H9 (cell line): ENCODE data around the gene PCDH17. TPM values are rescaled to one million over a fixed set of nuclear protein-coding genes. Genes with fewer than 3 reads are reported as not detected.

Experiments used
- DNase-seq: peaks from one replicate; pipeline ENCODE4 v3.0.0-alpha.2; 2017
- H2AFZ ChIP-seq: one replicate; pipeline ENCODE4 v1.6.1; 2013; ENCODE audit warnings: mild to moderate bottlenecking, low read length, control low read depth, moderate library complexity
- H2AK5ac ChIP-seq: 2 replicates; pipeline ENCODE4 v1.6.1; 2013; ENCODE audit warnings: low read length, control low read depth, mixed read lengths; ENCODE audit not compliant: insufficient read length
- H2BK120ac ChIP-seq: one replicate; pipeline ENCODE4 v1.6.1; 2013; ENCODE audit warnings: low read depth, mild to moderate bottlenecking, low read length, control low read depth, inconsistent platforms; ENCODE audit not compliant: poor library complexity, severe bottlenecking
- H2BK12ac ChIP-seq: 2 replicates; pipeline ENCODE4 v1.6.1; 2013; ENCODE audit warnings: low read length, control low read depth, mixed read lengths, low read depth; ENCODE audit not compliant: insufficient read length
- H2BK15ac ChIP-seq: 2 replicates; pipeline ENCODE4 v1.6.1; 2013; ENCODE audit warnings: low read depth, low read length, control low read depth
- H2BK20ac ChIP-seq: one replicate; pipeline ENCODE4 v1.6.1; 2013; ENCODE audit warnings: low read depth, mild to moderate bottlenecking, low read length, control low read depth, inconsistent platforms; ENCODE audit not compliant: poor library complexity, severe bottlenecking
- H2BK5ac ChIP-seq: 2 replicates; pipeline ENCODE4 v1.6.1; 2013; ENCODE audit warnings: low read length, control low read depth, mixed read lengths; ENCODE audit not compliant: insufficient read length
- H3K14ac ChIP-seq: 2 replicates; pipeline ENCODE4 v1.6.1; 2013; ENCODE audit warnings: low read length, control low read depth; ENCODE audit not compliant: insufficient read depth
- H3K18ac ChIP-seq: 2 replicates; pipeline ENCODE4 v1.6.1; 2013; ENCODE audit warnings: low read depth, mild to moderate bottlenecking, mixed read lengths, low read length, control low read depth; ENCODE audit not compliant: insufficient read length
- H3K23ac ChIP-seq: 2 replicates; pipeline ENCODE4 v1.6.1; 2013; ENCODE audit warnings: low read length, control low read depth, mixed read lengths, low read depth; ENCODE audit not compliant: insufficient read length
- H3K23me2 ChIP-seq: 2 replicates; pipeline ENCODE4 v1.6.1; 2013; ENCODE audit warnings: low read depth, mild to moderate bottlenecking, mixed read lengths, low read length, control low read depth; ENCODE audit not compliant: insufficient read length, poor library complexity, severe bottlenecking
- H3K27ac ChIP-seq: 2 replicates; pipeline ENCODE4 v1.5.1; 2013; ENCODE audit warnings: low read length, control low read depth, mixed read lengths, low read depth; ENCODE audit not compliant: insufficient read length
- H3K27me3 ChIP-seq: 2 replicates; pipeline ENCODE4 v1.6.1; 2013; ENCODE audit warnings: low read length, control low read depth, inconsistent platforms; ENCODE audit not compliant: insufficient read depth
- H3K4ac ChIP-seq: 2 replicates; pipeline ENCODE4 v1.6.1; 2013; ENCODE audit warnings: low read depth, mild to moderate bottlenecking, control low read depth, inconsistent platforms, low read length, moderate library complexity
- H3K4me1 ChIP-seq: 2 replicates; pipeline ENCODE4 v1.6.1; 2013; ENCODE audit warnings: low read length, control low read depth, inconsistent platforms; ENCODE audit not compliant: insufficient read depth
- H3K4me2 ChIP-seq: 2 replicates; pipeline ENCODE4 v1.6.1; 2013; ENCODE audit warnings: low read length, control low read depth, mixed read lengths; ENCODE audit not compliant: insufficient read length, insufficient read depth
- H3K56ac ChIP-seq: 2 replicates; pipeline ENCODE4 v1.6.1; 2013; ENCODE audit warnings: low read depth, mild to moderate bottlenecking, mixed read lengths, low read length, control low read depth; ENCODE audit not compliant: insufficient read length
- H3K79me1 ChIP-seq: 2 replicates; pipeline ENCODE4 v1.6.1; 2013; ENCODE audit warnings: low read depth, mild to moderate bottlenecking, moderate library complexity, low read length, control low read depth, inconsistent platforms; ENCODE audit not compliant: insufficient read depth, poor library complexity, severe bottlenecking
- H3K79me2 ChIP-seq: 2 replicates; pipeline ENCODE4 v1.6.1; 2013; ENCODE audit warnings: low read length, control low read depth, inconsistent platforms; ENCODE audit not compliant: insufficient read depth
- H3K9ac ChIP-seq: 2 replicates; pipeline ENCODE4 v1.6.1; 2013; ENCODE audit warnings: low read length, control low read depth, mixed read lengths; ENCODE audit not compliant: insufficient read length; ENCODE audit errors: extremely low read depth
- H3K9me3 ChIP-seq: one replicate; pipeline ENCODE4 v1.6.1; 2013; ENCODE audit warnings: low read depth, low read length, inconsistent platforms; ENCODE audit not compliant: control insufficient read depth
- H3T11ph ChIP-seq: one replicate; pipeline ENCODE4 v1.6.1; 2013; ENCODE audit warnings: mild to moderate bottlenecking, low read length, control low read depth, inconsistent platforms
- H4K20me1 ChIP-seq: one replicate; pipeline ENCODE4 v1.6.1; 2013; ENCODE audit not compliant: control insufficient read depth, insufficient read length, insufficient read depth
- H4K5ac ChIP-seq: 2 replicates; pipeline ENCODE4 v1.6.1; 2013; ENCODE audit warnings: low read depth, mild to moderate bottlenecking, mixed read lengths, low read length, control low read depth; ENCODE audit not compliant: insufficient read length
- H4K8ac ChIP-seq: replicated peaks from 2 replicates; pipeline ENCODE4 v1.6.1; 2013; ENCODE audit warnings: low read length, control low read depth, mixed read lengths, low read depth; ENCODE audit not compliant: insufficient read length
- H4K91ac ChIP-seq: 2 replicates; pipeline ENCODE4 v1.6.1; 2013; ENCODE audit warnings: low read depth, mild to moderate bottlenecking, moderate library complexity, mixed read lengths, low read length, control low read depth; ENCODE audit not compliant: insufficient read length
- H3K27ac Mint-ChIP-seq, 3 experiments: 2 replicates in 2 of 3; 3 replicates in 1 of 3; pipeline ENCODE4 v1.8.0; 2020 to 2021; ENCODE audit warnings: mixed read lengths in 3 of 3, mild to moderate bottlenecking in 1 of 3, moderate library complexity in 1 of 3
- H3K27me3 Mint-ChIP-seq: 2 replicates; pipeline ENCODE4 v1.8.0; 2021; ENCODE audit warnings: low read depth, mild to moderate bottlenecking, moderate library complexity, mixed read lengths
- H3K36me3 Mint-ChIP-seq, 3 experiments: 2 replicates in 2 of 3; 3 replicates in 1 of 3; pipeline ENCODE4 v1.8.0; 2020 to 2021; ENCODE audit warnings: low read depth in 3 of 3, mixed read lengths in 3 of 3; ENCODE audit not compliant: insufficient read depth in 1 of 3
- H3K4me1 Mint-ChIP-seq, 2 experiments: 2 replicates each; pipeline ENCODE4 v1.8.0; 2020; ENCODE audit warnings: mixed read lengths in 2 of 2
- H3K4me3 Mint-ChIP-seq, 2 experiments: 2 replicates in 1 of 2; 3 replicates in 1 of 2; pipeline ENCODE4 v1.8.0; 2020 to 2021; ENCODE audit warnings: mild to moderate bottlenecking in 2 of 2, mixed read lengths in 2 of 2, moderate library complexity in 1 of 2
- H3K9me3 Mint-ChIP-seq, 2 experiments: 2 replicates in 1 of 2; 3 replicates in 1 of 2; pipeline ENCODE4 v1.8.0; 2020; ENCODE audit warnings: mild to moderate bottlenecking in 2 of 2, mixed read lengths in 2 of 2, moderate library complexity in 1 of 2
- CTCF ChIP-seq: fragments of 200-600 bp; sonication (generic); conservative IDR thresholded peaks from 3 replicates; pipeline ENCODE4 v1.8.0; 2021; ENCODE audit warnings: antibody characterized with exemption, mild to moderate bottlenecking
- WGBS: extraction: QIAGEN DNeasy Blood & Tissue Kit; methylation state at CpG from one replicate; pipeline ENCODE4 v1.1.7; 2013; ENCODE audit warnings: missing lambda C conversion rate, low lambda C conversion rate, mixed read lengths; ENCODE audit not compliant: insufficient read length; ENCODE audit errors: extremely low coverage; 5-methylcytosine and 5-hydroxymethylcytosine counted together
- total RNA-seq: library from RNA; stranded (reverse); gene quantifications from 2 replicates; pipeline ENCODE4 v1.2.1, GENCODE V29; 2021

The PCDH17 gene
- total RNA-seq, 1 experiment from 2014 or later: 0.52 TPM

GRCh38 chr13:57665481-57665880 lies 33.9 kb downstream of the PCDH17 start:
- no peak overlapping the region for H3K18ac ChIP-seq
- no peaks in the 10 kb centered on the region for H3K23me2 ChIP-seq
- H3K27ac Mint-ChIP-seq: no peak overlapping the region
- no peaks in the 10 kb centered on the region for H4K20me1 ChIP-seq
- H3K9me3 ChIP-seq: no peaks in the 10 kb centered on the region
- no peak overlapping the region for H3K4me3 Mint-ChIP-seq
- no peak overlapping the region for H3K23ac ChIP-seq
- H3K79me1 ChIP-seq: no peaks in the 10 kb centered on the region
- no peak overlapping the region for H3K4me2 ChIP-seq
- no peak overlapping the region for H2BK12ac ChIP-seq
- no peaks in the 10 kb centered on the region for H3K27me3 ChIP-seq
- no peak overlapping the region for H2AFZ ChIP-seq
- H3K9me3 Mint-ChIP-seq: no peaks in the 10 kb centered on the region
- H2AK5ac ChIP-seq: no peak overlapping the region
- H3K56ac ChIP-seq: no peak overlapping the region
- H4K91ac ChIP-seq: no peak overlapping the region
- H3K4me1 Mint-ChIP-seq: peaks cover 6 to 9% of the 10 kb centered on the region in 2 experiments; a peak in 3 of 4 replicates
- TF ChIP-seq CTCF: no peak
- DNase-seq: no peak
- no peaks in the 10 kb centered on the region for H3K27me3 Mint-ChIP-seq
- no peak overlapping the region for H3K4ac ChIP-seq
- no peak overlapping the region for H3T11ph ChIP-seq
- H3K36me3 Mint-ChIP-seq: no peaks in the 10 kb centered on the region
- no peak overlapping the region for H2BK20ac ChIP-seq
- no peak overlapping the region for H3K27ac ChIP-seq
- no peak overlapping the region for H4K8ac ChIP-seq
- no peak overlapping the region for H2BK15ac ChIP-seq
- no peaks in the 10 kb centered on the region for H3K79me2 ChIP-seq
- no CpG with 5 or more reads among the region's 4 CpGs for WGBS
- H4K5ac ChIP-seq: no peak overlapping the region
- H2BK5ac ChIP-seq: no peak overlapping the region
- no peak overlapping the region for H2BK120ac ChIP-seq
- H3K9ac ChIP-seq: no peak overlapping the region
- H3K4me1 ChIP-seq: no peaks in the 10 kb centered on the region
- no peak overlapping the region for H3K14ac ChIP-seq
